Smooth muscle cell of the brain vasculature (primary cell): ENCODE data around the gene DCAF6.
A peak's percentile ranks its signal among the peaks of the same experiment; 100 is the strongest.

Experiments used
- DNase-seq: peaks from one replicate; pipeline ENCODE4 v3.0.0-alpha.2; 2012; ENCODE audit warnings: low read depth, low spot score

DCAF6 gene

GRCh38 chr1:168104535-168104934 is 168.1 kb downstream of the DCAF6 start:
- DNase-seq = no peak

DNA sequence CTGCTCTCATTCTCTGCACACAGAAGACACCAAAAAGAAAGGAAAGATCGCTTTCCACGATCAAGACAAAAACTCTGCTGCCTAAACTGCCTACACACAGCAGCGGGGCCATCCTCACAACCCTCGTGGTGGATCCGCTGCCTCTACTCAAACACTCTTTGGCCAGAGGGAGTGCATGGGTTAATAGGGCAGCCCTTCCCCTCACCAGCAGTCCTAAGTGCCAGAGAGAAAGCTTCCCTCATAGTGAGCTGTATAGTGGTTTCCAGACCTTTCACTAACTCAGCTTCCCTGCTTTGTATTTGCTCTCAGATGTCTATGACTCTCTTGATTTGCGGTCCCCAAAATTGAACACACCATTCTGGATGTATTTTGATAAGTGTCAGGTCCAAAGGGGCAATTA is 169.4 kb downstream of the DCAF6 start:
- DNase-seq = no peak

- no peak for DNase-seq
Observed at GRCh38 chr1:168106274-168106673, 169.8 kb downstream of the DCAF6 start.

DNA sequence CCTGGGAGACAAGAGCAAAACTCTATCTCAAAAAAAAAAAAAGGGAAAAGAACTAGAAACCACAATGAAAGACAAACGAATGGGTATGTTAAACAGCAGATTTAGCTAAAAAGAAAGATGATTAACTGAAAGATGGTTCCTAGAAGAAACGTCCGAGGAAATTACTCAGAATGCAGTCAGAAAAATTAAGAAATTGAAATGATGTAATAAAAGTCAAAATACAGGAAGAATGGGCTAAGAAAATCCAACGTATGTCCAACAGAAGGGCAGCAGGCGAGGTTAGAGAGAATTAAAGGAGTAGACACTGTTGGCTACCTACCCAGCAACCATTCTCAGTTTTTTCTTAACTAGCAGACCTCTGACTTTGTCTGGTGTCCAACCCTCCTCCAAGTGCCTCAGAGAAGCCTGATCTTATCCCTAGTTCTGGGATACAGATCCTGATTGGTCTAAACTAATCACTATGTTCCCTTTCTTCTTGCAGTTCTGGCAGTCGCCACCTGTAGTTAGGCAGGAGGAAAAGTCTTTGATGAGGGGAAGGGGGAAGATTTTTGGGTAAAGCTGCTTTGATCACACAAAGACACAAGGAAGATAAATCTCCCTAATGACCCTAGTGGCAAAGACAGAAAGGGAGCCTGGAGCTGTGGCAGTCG is 174.5 kb downstream of the DCAF6 start:
- no peak for DNase-seq

- DNase-seq = peak; percentile 46
Observed at GRCh38 chr1:168112673-168113305, 176.3 kb downstream of the DCAF6 start.

GRCh38 chr1:168114845-168115244 is 178.4 kb downstream of the DCAF6 start:
- no peak for DNase-seq

GRCh38 chr1:168116327-168116799 is 179.9 kb downstream of the DCAF6 start:
- no peak for DNase-seq

DNA sequence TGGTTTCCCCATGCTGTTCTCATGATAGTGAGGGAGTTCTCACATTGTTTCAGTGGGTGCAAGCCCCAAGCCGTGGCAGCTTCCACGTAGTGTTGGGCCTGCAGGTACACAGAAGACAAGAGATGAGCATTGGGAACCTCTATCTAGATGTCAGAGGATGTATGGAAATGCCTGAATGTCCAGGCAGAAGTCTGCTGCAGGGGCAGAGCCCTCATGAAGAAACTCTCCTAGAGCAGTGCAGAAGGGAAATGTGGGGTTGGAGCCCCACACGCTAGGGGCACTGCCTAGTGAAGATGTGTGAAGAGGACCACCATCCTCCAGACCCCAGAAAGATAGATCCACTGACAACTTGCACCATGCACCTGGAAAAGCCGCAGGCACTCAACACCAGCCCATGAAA is 183.3 kb downstream of the DCAF6 start:
- no peak for DNase-seq

- peak; percentile 33 for DNase-seq
Observed at GRCh38 chr1:168121401-168122011, 185.0 kb downstream of the DCAF6 start.

DNA sequence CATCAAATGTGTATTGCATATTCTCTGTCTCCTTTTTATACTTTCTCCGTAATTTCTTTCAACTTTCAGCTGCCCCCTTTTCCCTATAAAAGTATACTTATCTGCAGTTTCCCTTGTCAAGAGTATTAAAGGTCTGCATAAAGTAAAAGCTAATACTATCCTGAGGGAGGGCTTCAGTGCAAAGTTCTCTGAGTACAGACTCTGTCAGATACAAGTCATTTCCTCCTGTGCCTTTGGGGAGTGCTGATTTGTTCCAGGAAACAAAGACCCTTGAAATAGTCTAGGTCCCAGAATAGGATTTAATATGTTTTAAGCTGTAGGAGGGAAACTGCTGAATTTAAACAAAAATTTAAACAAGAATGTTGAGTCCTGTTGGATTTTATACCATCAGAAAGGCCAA is 188.6 kb downstream of the DCAF6 start:
- DNase-seq = no peak
